ENCODE data around the gene ACBD3.

Gene ACBD3

GRCh38 chr1:226223157-226223785 lies 36.7 kb upstream of the ACBD3 start, which contains the start of gene MIXL1:
Gene MIXL1 (plus strand): TSS chr1:226223664. CDS start chr1:226223682, 18 bp downstream.
- TF ChIP-seq CTCF (IDR thresholded peaks at IDR 0.05; ENCODE audit: insufficient read depth, low read length, poor library complexity, severe bottlenecking): no peak
- Histone ChIP-seq H3K4me3 (replicated peaks; ENCODE audit: low read depth, low read length) (peak within 1 kb of the TSS; percentile 72), H3K27me3 (replicated peaks; ENCODE audit: control insufficient read depth, insufficient read depth, low read length) (no peaks in the 10 kb centered on the region), H3K36me3 (ENCODE audit: control insufficient read depth, insufficient read depth, low read length) (no peaks in the 10 kb centered on the region)
- peak; percentile 47 for DNase-seq (ENCODE audit: extremely low read depth, insufficient read length)

GRCh38 chr1:226222686-226223085 lies 36.1 kb upstream of the ACBD3 start:
- no peaks in the 10 kb centered on the region for H3K27me3 ChIP-seq (replicated peaks; ENCODE audit: control insufficient read depth, insufficient read depth, low read length)

GRCh38 chr1:226220473-226221189 lies 34.1 kb upstream of the ACBD3 start:
- no peaks in the 10 kb centered on the region for H3K27me3 ChIP-seq (replicated peaks; ENCODE audit: control insufficient read depth, insufficient read depth, low read length)
- no peaks in the 10 kb centered on the region for H3K36me3 ChIP-seq (ENCODE audit: control insufficient read depth, insufficient read depth, low read length)
- DNase-seq (ENCODE audit: extremely low read depth, insufficient read length): no peak
- TF ChIP-seq CTCF (IDR thresholded peaks at IDR 0.05; ENCODE audit: insufficient read depth, low read length, poor library complexity, severe bottlenecking): no peak
- no peak overlapping the region for H3K4me3 ChIP-seq (replicated peaks; ENCODE audit: low read depth, low read length)

More at GRCh38 chr1:226222686-226223085, 36.1 kb upstream of the ACBD3 start:
- no peaks in the 10 kb centered on the region for H3K36me3 ChIP-seq (ENCODE audit: control insufficient read depth, insufficient read depth, low read length)
- DNase-seq (ENCODE audit: extremely low read depth, insufficient read length): no peak
- TF ChIP-seq CTCF (IDR thresholded peaks at IDR 0.05; ENCODE audit: insufficient read depth, low read length, poor library complexity, severe bottlenecking): no peak
- no peak overlapping the region for H3K4me3 ChIP-seq (replicated peaks; ENCODE audit: low read depth, low read length)

GRCh38 chr1:226217273-226217672 lies 30.7 kb upstream of the ACBD3 start:
- Histone ChIP-seq H3K4me3 (replicated peaks; ENCODE audit: low read depth, low read length) (no peak overlapping the region), H3K36me3 (ENCODE audit: control insufficient read depth, insufficient read depth, low read length) (no peaks in the 10 kb centered on the region), H3K27me3 (replicated peaks; ENCODE audit: control insufficient read depth, insufficient read depth, low read length) (no peaks in the 10 kb centered on the region)
- no peak for TF ChIP-seq CTCF (IDR thresholded peaks at IDR 0.05; ENCODE audit: insufficient read depth, low read length, poor library complexity, severe bottlenecking)
- DNase-seq (ENCODE audit: extremely low read depth, insufficient read length): no peak

- no peak for TF ChIP-seq CTCF (IDR thresholded peaks at IDR 0.05; ENCODE audit: insufficient read depth, low read length, poor library complexity, severe bottlenecking)
- H3K27me3 ChIP-seq (replicated peaks; ENCODE audit: control insufficient read depth, insufficient read depth, low read length): no peaks in the 10 kb centered on the region
- H3K36me3 ChIP-seq (ENCODE audit: control insufficient read depth, insufficient read depth, low read length): no peaks in the 10 kb centered on the region
- DNase-seq (ENCODE audit: extremely low read depth, insufficient read length): no peak
- no peak overlapping the region for H3K4me3 ChIP-seq (replicated peaks; ENCODE audit: low read depth, low read length)
These were observed 29.5 kb upstream of the ACBD3 start for GRCh38 chr1:226216056-226216455.
